Heart left ventricle (tissue), 13 donors: ENCODE measurements around the gene VILL.

ENCODE experiments used
- POLR2A ChIP-seq, 2 donors: fragments of 450-650 bp; IDR thresholded peaks; one replicate each; pipeline ENCODE4 v1.6.1; 2017; ENCODE audit warnings: antibody characterized with exemption in 2 of 2, mild to moderate bottlenecking in 2 of 2, moderate library complexity in 2 of 2
- TF ChIP-seq, protein P1 (sequence below), 12 donors: fragments of 200-600 bp; sonication (generic) in 4 of 12; IDR thresholded peaks; one replicate each; pipeline versions ENCODE4 v1.5.0 to v1.8.0; 2018 to 2022; ENCODE audit warnings: antibody characterized with exemption in 12 of 12, mild to moderate bottlenecking in 5 of 12
- donor health status: ischemic (EF 13 %, LVEDD 7.1; RV severe dilation, severe dysfunction).
- donor health status: DM: no; HTN: yes; CAD: no.
- donor health status: DM: no; HTN: no; CAD: no.
- donor health status: ischemic (EF 25% LVEDD 6.9; RV normal size, moderate dysfunction).
- donor health status: ischemic (EF 25% LVEDD 5.7; RV mildly dilated, moderate dysfunction).
- donor health status: ischemic (EF 35%, LVEDD 5.7; RV mildly dilated, moderate dysfunction).
- donor health status: nonischemic (EF 11% LVEDD 7.7; RV severe dilation, severe dysfunction).
- donor health status: DM: yes; HTN: yes; CAD: no.
- donor health status: PGD.
- donor health status: ischemic (EF 29% LVEDD 5.4; RV normal size, mild dysfunction).
- donor health status: nonischemic (EF 23%, LVEDD 6.1; RV moderate dilation, normal function).

DNA sequence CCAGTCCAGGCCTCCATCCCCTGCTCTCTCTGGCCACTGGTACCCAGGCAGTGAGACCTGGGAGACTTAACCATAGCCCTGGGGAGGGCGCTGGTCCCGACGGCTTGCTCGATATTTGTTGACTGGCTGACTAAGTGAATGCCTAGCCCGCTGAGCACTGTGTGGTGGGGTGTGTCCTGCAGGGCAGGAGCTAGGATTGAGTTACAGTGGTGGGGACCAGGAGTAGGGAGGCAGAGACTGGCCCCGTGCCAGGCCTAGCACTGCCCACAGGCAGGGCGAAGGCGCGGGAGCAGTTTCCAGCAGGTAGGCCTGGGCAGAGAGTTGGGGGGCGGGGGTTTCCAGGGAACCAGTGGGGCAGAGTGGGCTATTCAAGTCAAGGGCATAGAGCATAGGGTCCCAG, at the start of gene VILL:
- TF ChIP-seq, protein P1, sequence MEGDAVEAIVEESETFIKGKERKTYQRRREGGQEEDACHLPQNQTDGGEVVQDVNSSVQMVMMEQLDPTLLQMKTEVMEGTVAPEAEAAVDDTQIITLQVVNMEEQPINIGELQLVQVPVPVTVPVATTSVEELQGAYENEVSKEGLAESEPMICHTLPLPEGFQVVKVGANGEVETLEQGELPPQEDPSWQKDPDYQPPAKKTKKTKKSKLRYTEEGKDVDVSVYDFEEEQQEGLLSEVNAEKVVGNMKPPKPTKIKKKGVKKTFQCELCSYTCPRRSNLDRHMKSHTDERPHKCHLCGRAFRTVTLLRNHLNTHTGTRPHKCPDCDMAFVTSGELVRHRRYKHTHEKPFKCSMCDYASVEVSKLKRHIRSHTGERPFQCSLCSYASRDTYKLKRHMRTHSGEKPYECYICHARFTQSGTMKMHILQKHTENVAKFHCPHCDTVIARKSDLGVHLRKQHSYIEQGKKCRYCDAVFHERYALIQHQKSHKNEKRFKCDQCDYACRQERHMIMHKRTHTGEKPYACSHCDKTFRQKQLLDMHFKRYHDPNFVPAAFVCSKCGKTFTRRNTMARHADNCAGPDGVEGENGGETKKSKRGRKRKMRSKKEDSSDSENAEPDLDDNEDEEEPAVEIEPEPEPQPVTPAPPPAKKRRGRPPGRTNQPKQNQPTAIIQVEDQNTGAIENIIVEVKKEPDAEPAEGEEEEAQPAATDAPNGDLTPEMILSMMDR (IDR thresholded peaks at IDR 0.05) = no peak
- no peak for TF ChIP-seq POLR2A (IDR thresholded peaks at IDR 0.05)
